Upper lobe of left lung (tissue), 4 donors: ENCODE data around the gene AMD1.

Source experiments
- EP300 ChIP-seq, 4 donors: sonication (generic); formaldehyde crosslinking; IDR thresholded peaks; one replicate each; pipeline ENCODE4 v1.5.1; 2017; ENCODE audit warnings: antibody characterized with exemption in 4 of 4, control low read depth in 2 of 4
- POLR2A ChIP-seq, 4 donors: fragments of 450-650 bp; IDR thresholded peaks; one replicate each; pipeline ENCODE4 v1.5.1; 2016 to 2017; ENCODE audit warnings: antibody characterized with exemption in 4 of 4, mild to moderate bottlenecking in 2 of 4
- POLR2AphosphoS5 ChIP-seq, 2 donors: sonication (generic); formaldehyde crosslinking; IDR thresholded peaks; one replicate each; pipeline ENCODE4 v1.5.1; 2017; ENCODE audit warnings: antibody characterized with exemption in 2 of 2
- TF ChIP-seq, protein P1 (sequence below), 6 experiments: fragments of 450-650 bp in 4 of 6; fragments of 200-600 bp in 2 of 6; sonication (generic) in 2 of 6; IDR thresholded peaks; one replicate each; pipeline ENCODE4 v1.5.1; 2016 to 2019; ENCODE audit warnings: antibody characterized with exemption in 6 of 6

DNA sequence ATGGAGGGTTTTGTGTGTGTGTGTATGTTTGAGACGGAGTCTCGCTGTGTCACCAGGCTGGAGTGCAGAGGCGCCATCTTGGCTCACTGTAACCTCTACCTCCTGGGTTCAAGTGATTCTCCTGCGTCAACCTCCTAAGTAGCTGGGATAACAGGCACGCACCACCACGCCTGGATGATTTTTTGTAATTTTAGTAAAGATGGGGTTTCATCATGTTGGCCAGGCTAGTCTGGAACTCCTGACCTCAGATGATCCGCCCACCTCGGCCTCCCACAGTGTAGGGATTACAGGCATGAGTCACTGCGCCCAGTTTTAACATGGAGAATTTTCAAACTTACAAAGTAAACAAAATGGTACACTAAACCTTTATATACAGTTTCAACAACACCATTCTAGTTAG, 22.8 kb downstream of the AMD1 start:
- TF ChIP-seq, protein P1, sequence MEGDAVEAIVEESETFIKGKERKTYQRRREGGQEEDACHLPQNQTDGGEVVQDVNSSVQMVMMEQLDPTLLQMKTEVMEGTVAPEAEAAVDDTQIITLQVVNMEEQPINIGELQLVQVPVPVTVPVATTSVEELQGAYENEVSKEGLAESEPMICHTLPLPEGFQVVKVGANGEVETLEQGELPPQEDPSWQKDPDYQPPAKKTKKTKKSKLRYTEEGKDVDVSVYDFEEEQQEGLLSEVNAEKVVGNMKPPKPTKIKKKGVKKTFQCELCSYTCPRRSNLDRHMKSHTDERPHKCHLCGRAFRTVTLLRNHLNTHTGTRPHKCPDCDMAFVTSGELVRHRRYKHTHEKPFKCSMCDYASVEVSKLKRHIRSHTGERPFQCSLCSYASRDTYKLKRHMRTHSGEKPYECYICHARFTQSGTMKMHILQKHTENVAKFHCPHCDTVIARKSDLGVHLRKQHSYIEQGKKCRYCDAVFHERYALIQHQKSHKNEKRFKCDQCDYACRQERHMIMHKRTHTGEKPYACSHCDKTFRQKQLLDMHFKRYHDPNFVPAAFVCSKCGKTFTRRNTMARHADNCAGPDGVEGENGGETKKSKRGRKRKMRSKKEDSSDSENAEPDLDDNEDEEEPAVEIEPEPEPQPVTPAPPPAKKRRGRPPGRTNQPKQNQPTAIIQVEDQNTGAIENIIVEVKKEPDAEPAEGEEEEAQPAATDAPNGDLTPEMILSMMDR (IDR thresholded peaks at IDR 0.05): no peak
- TF ChIP-seq POLR2A (IDR thresholded peaks at IDR 0.05): no peak
- TF ChIP-seq POLR2AphosphoS5 (IDR thresholded peaks at IDR 0.05): no peak
- TF ChIP-seq EP300 (IDR thresholded peaks at IDR 0.05): no peak
